RWPE2 (cell line): ENCODE data around the gene PCCA.

Experiments used
- ATAC-seq: fragments of 200-7000 bp; cut with Tn5 transposase; 3 replicates; pipeline ENCODE4 v1.9.1; 2021; ENCODE audit warnings: low read depth
- DNase-seq: peaks from one replicate; pipeline ENCODE4 v3.0.0-alpha.2; 2020; ENCODE audit warnings: low spot score
- H3K27ac ChIP-seq: fragments of 450-650 bp; 2 replicates; pipeline ENCODE4 v1.5.1; 2017; ENCODE audit warnings: mild to moderate bottlenecking; ENCODE audit not compliant: poor library complexity, severe bottlenecking
- H3K27me3 ChIP-seq: fragments of 250-450 bp; sonication (Bioruptor Pico); 2 replicates; pipeline ENCODE4 v1.5.1; 2021; ENCODE audit warnings: mild to moderate bottlenecking, moderate library complexity; ENCODE audit not compliant: insufficient read depth, poor library complexity, severe bottlenecking
- H3K36me3 ChIP-seq: fragments of 250-450 bp; sonication (Bioruptor Pico); 2 replicates; pipeline ENCODE4 v1.5.1; 2020; ENCODE audit warnings: low read depth, mild to moderate bottlenecking, moderate library complexity
- H3K4me1 ChIP-seq: fragments of 250-450 bp; sonication (Bioruptor Pico); 2 replicates; pipeline ENCODE4 v1.5.1; 2021; ENCODE audit warnings: mild to moderate bottlenecking, moderate library complexity; ENCODE audit not compliant: insufficient read depth, poor library complexity, severe bottlenecking
- H3K4me3 ChIP-seq: fragments of 250-450 bp; sonication (Bioruptor Pico); 2 replicates; pipeline ENCODE4 v1.5.1; 2021; ENCODE audit warnings: mild to moderate bottlenecking, moderate library complexity; ENCODE audit not compliant: severe bottlenecking
- H3K9me3 ChIP-seq: fragments of 250-450 bp; sonication (Bioruptor Pico); 2 replicates; pipeline ENCODE4 v1.5.1; 2021; ENCODE audit warnings: mild to moderate bottlenecking, moderate library complexity; ENCODE audit not compliant: severe bottlenecking
- CTCF ChIP-seq: fragments of 450-650 bp; IDR thresholded peaks from one replicate; pipeline ENCODE4 v1.5.1; 2017; ENCODE audit warnings: mild to moderate bottlenecking, moderate library complexity; ENCODE audit not compliant: poor library complexity, severe bottlenecking

Gene PCCA

GRCh38 chr13:100051070-100051469 is 37.8 kb upstream of the PCCA start:
- Histone ChIP-seq H3K27ac (no peak overlapping the region), H3K4me3 (no peak overlapping the region), H3K27me3 (no peaks in the 10 kb centered on the region), H3K4me1 (no peaks in the 10 kb centered on the region), H3K9me3 (no peaks in the 10 kb centered on the region), H3K36me3 (no peaks in the 10 kb centered on the region)
- no peak for ATAC-seq
- no peak for DNase-seq
- TF ChIP-seq CTCF: no peak

- Histone ChIP-seq H3K9me3 (no peaks in the 10 kb centered on the region), H3K27me3 (peaks cover 6% of the 10 kb centered on the region), H3K4me3 (no peak overlapping the region), H3K4me1 (no peaks in the 10 kb centered on the region), H3K27ac (no peak overlapping the region), H3K36me3 (no peaks in the 10 kb centered on the region)
- ATAC-seq: no peak
- DNase-seq: no peak
- no peak for TF ChIP-seq CTCF
Observed at GRCh38 chr13:100059827-100060226, 29.1 kb upstream of the PCCA start.

GRCh38 chr13:100063333-100063732 is 25.6 kb upstream of the PCCA start:
- no peak overlapping the region for H3K4me3 ChIP-seq
- H3K27me3 ChIP-seq: peaks cover 6% of the 10 kb centered on the region
- H3K27ac ChIP-seq: no peak overlapping the region
- H3K36me3 ChIP-seq: no peaks in the 10 kb centered on the region
- no peak for TF ChIP-seq CTCF
- ATAC-seq (no peak), DNase-seq (no peak)
- no peaks in the 10 kb centered on the region for H3K9me3 ChIP-seq
- H3K4me1 ChIP-seq: no peaks in the 10 kb centered on the region

- peaks cover 6% of the 10 kb centered on the region for H3K27me3 ChIP-seq
- no peak for DNase-seq
- H3K4me3 ChIP-seq: no peak overlapping the region
- no peaks in the 10 kb centered on the region for H3K36me3 ChIP-seq
- TF ChIP-seq CTCF: no peak
- no peaks in the 10 kb centered on the region for H3K4me1 ChIP-seq
- H3K9me3 ChIP-seq: no peaks in the 10 kb centered on the region
- ATAC-seq: no peak
- no peak overlapping the region for H3K27ac ChIP-seq
Observed at GRCh38 chr13:100063906-100064305, 25.0 kb upstream of the PCCA start.

- ATAC-seq (no peak), DNase-seq (no peak)
- H3K4me3 ChIP-seq: no peak overlapping the region
- no peaks in the 10 kb centered on the region for H3K27me3 ChIP-seq
- no peak for TF ChIP-seq CTCF
- H3K27ac ChIP-seq: no peak overlapping the region
- H3K36me3 ChIP-seq: no peaks in the 10 kb centered on the region
- H3K4me1 ChIP-seq: no peaks in the 10 kb centered on the region
- no peaks in the 10 kb centered on the region for H3K9me3 ChIP-seq
Observed at GRCh38 chr13:100068133-100068931, 20.6 kb upstream of the PCCA start.
